H9 (cell line): Measurements from ENCODE around the gene LIX1L. TPM values are rescaled to one million over a fixed set of nuclear protein-coding genes. Genes with fewer than 3 reads are reported as not detected.

Experiments
- DNase-seq: peaks from one replicate; pipeline ENCODE4 v3.0.0-alpha.2; 2017
- H2AFZ ChIP-seq: one replicate; pipeline ENCODE4 v1.6.1; 2013; ENCODE audit warnings: mild to moderate bottlenecking, low read length, control low read depth, moderate library complexity
- H2AK5ac ChIP-seq: 2 replicates; pipeline ENCODE4 v1.6.1; 2013; ENCODE audit warnings: low read length, control low read depth, mixed read lengths; ENCODE audit not compliant: insufficient read length
- H2BK120ac ChIP-seq: one replicate; pipeline ENCODE4 v1.6.1; 2013; ENCODE audit warnings: low read depth, mild to moderate bottlenecking, low read length, control low read depth, inconsistent platforms; ENCODE audit not compliant: poor library complexity, severe bottlenecking
- H2BK12ac ChIP-seq: 2 replicates; pipeline ENCODE4 v1.6.1; 2013; ENCODE audit warnings: low read length, control low read depth, mixed read lengths, low read depth; ENCODE audit not compliant: insufficient read length
- H2BK15ac ChIP-seq: 2 replicates; pipeline ENCODE4 v1.6.1; 2013; ENCODE audit warnings: low read depth, low read length, control low read depth
- H2BK20ac ChIP-seq: one replicate; pipeline ENCODE4 v1.6.1; 2013; ENCODE audit warnings: low read depth, mild to moderate bottlenecking, low read length, control low read depth, inconsistent platforms; ENCODE audit not compliant: poor library complexity, severe bottlenecking
- H2BK5ac ChIP-seq: 2 replicates; pipeline ENCODE4 v1.6.1; 2013; ENCODE audit warnings: low read length, control low read depth, mixed read lengths; ENCODE audit not compliant: insufficient read length
- H3K14ac ChIP-seq: 2 replicates; pipeline ENCODE4 v1.6.1; 2013; ENCODE audit warnings: low read length, control low read depth; ENCODE audit not compliant: insufficient read depth
- H3K18ac ChIP-seq: 2 replicates; pipeline ENCODE4 v1.6.1; 2013; ENCODE audit warnings: low read depth, mild to moderate bottlenecking, mixed read lengths, low read length, control low read depth; ENCODE audit not compliant: insufficient read length
- H3K23ac ChIP-seq: 2 replicates; pipeline ENCODE4 v1.6.1; 2013; ENCODE audit warnings: low read length, control low read depth, mixed read lengths, low read depth; ENCODE audit not compliant: insufficient read length
- H3K23me2 ChIP-seq: 2 replicates; pipeline ENCODE4 v1.6.1; 2013; ENCODE audit warnings: low read depth, mild to moderate bottlenecking, mixed read lengths, low read length, control low read depth; ENCODE audit not compliant: insufficient read length, poor library complexity, severe bottlenecking
- H3K27ac ChIP-seq: 2 replicates; pipeline ENCODE4 v1.5.1; 2013; ENCODE audit warnings: low read length, control low read depth, mixed read lengths, low read depth; ENCODE audit not compliant: insufficient read length
- H3K27me3 ChIP-seq: 2 replicates; pipeline ENCODE4 v1.6.1; 2013; ENCODE audit warnings: low read length, control low read depth, inconsistent platforms; ENCODE audit not compliant: insufficient read depth
- H3K4ac ChIP-seq: 2 replicates; pipeline ENCODE4 v1.6.1; 2013; ENCODE audit warnings: low read depth, mild to moderate bottlenecking, control low read depth, inconsistent platforms, low read length, moderate library complexity
- H3K4me1 ChIP-seq: 2 replicates; pipeline ENCODE4 v1.6.1; 2013; ENCODE audit warnings: low read length, control low read depth, inconsistent platforms; ENCODE audit not compliant: insufficient read depth
- H3K4me2 ChIP-seq: 2 replicates; pipeline ENCODE4 v1.6.1; 2013; ENCODE audit warnings: low read length, control low read depth, mixed read lengths; ENCODE audit not compliant: insufficient read length, insufficient read depth
- H3K56ac ChIP-seq: 2 replicates; pipeline ENCODE4 v1.6.1; 2013; ENCODE audit warnings: low read depth, mild to moderate bottlenecking, mixed read lengths, low read length, control low read depth; ENCODE audit not compliant: insufficient read length
- H3K79me1 ChIP-seq: 2 replicates; pipeline ENCODE4 v1.6.1; 2013; ENCODE audit warnings: low read depth, mild to moderate bottlenecking, moderate library complexity, low read length, control low read depth, inconsistent platforms; ENCODE audit not compliant: insufficient read depth, poor library complexity, severe bottlenecking
- H3K79me2 ChIP-seq: 2 replicates; pipeline ENCODE4 v1.6.1; 2013; ENCODE audit warnings: low read length, control low read depth, inconsistent platforms; ENCODE audit not compliant: insufficient read depth
- H3K9ac ChIP-seq: 2 replicates; pipeline ENCODE4 v1.6.1; 2013; ENCODE audit warnings: low read length, control low read depth, mixed read lengths; ENCODE audit not compliant: insufficient read length; ENCODE audit errors: extremely low read depth
- H3K9me3 ChIP-seq: one replicate; pipeline ENCODE4 v1.6.1; 2013; ENCODE audit warnings: low read depth, low read length, inconsistent platforms; ENCODE audit not compliant: control insufficient read depth
- H3T11ph ChIP-seq: one replicate; pipeline ENCODE4 v1.6.1; 2013; ENCODE audit warnings: mild to moderate bottlenecking, low read length, control low read depth, inconsistent platforms
- H4K20me1 ChIP-seq: one replicate; pipeline ENCODE4 v1.6.1; 2013; ENCODE audit not compliant: control insufficient read depth, insufficient read length, insufficient read depth
- H4K5ac ChIP-seq: 2 replicates; pipeline ENCODE4 v1.6.1; 2013; ENCODE audit warnings: low read depth, mild to moderate bottlenecking, mixed read lengths, low read length, control low read depth; ENCODE audit not compliant: insufficient read length
- H4K8ac ChIP-seq: replicated peaks from 2 replicates; pipeline ENCODE4 v1.6.1; 2013; ENCODE audit warnings: low read length, control low read depth, mixed read lengths, low read depth; ENCODE audit not compliant: insufficient read length
- H4K91ac ChIP-seq: 2 replicates; pipeline ENCODE4 v1.6.1; 2013; ENCODE audit warnings: low read depth, mild to moderate bottlenecking, moderate library complexity, mixed read lengths, low read length, control low read depth; ENCODE audit not compliant: insufficient read length
- H3K27ac Mint-ChIP-seq, 3 experiments: 2 replicates in 2 of 3; 3 replicates in 1 of 3; pipeline ENCODE4 v1.8.0; 2020 to 2021; ENCODE audit warnings: mixed read lengths in 3 of 3, mild to moderate bottlenecking in 1 of 3, moderate library complexity in 1 of 3
- H3K27me3 Mint-ChIP-seq: 2 replicates; pipeline ENCODE4 v1.8.0; 2021; ENCODE audit warnings: low read depth, mild to moderate bottlenecking, moderate library complexity, mixed read lengths
- H3K36me3 Mint-ChIP-seq, 3 experiments: 2 replicates in 2 of 3; 3 replicates in 1 of 3; pipeline ENCODE4 v1.8.0; 2020 to 2021; ENCODE audit warnings: low read depth in 3 of 3, mixed read lengths in 3 of 3; ENCODE audit not compliant: insufficient read depth in 1 of 3
- H3K4me1 Mint-ChIP-seq, 2 experiments: 2 replicates each; pipeline ENCODE4 v1.8.0; 2020; ENCODE audit warnings: mixed read lengths in 2 of 2
- H3K4me3 Mint-ChIP-seq, 2 experiments: 2 replicates in 1 of 2; 3 replicates in 1 of 2; pipeline ENCODE4 v1.8.0; 2020 to 2021; ENCODE audit warnings: mild to moderate bottlenecking in 2 of 2, mixed read lengths in 2 of 2, moderate library complexity in 1 of 2
- H3K9me3 Mint-ChIP-seq, 2 experiments: 2 replicates in 1 of 2; 3 replicates in 1 of 2; pipeline ENCODE4 v1.8.0; 2020; ENCODE audit warnings: mild to moderate bottlenecking in 2 of 2, mixed read lengths in 2 of 2, moderate library complexity in 1 of 2
- CTCF ChIP-seq: fragments of 200-600 bp; sonication (generic); conservative IDR thresholded peaks from 3 replicates; pipeline ENCODE4 v1.8.0; 2021; ENCODE audit warnings: antibody characterized with exemption, mild to moderate bottlenecking
- WGBS: extraction: QIAGEN DNeasy Blood & Tissue Kit; methylation state at CpG from one replicate; pipeline ENCODE4 v1.1.7; 2013; ENCODE audit warnings: missing lambda C conversion rate, low lambda C conversion rate, mixed read lengths; ENCODE audit not compliant: insufficient read length; ENCODE audit errors: extremely low coverage; 5-methylcytosine and 5-hydroxymethylcytosine counted together
- total RNA-seq: library from RNA; stranded (reverse); gene quantifications from 2 replicates; pipeline ENCODE4 v1.2.1, GENCODE V29; 2021

LIX1L gene
- total RNA-seq, 1 experiment from 2014 or later: 5.9 TPM

GRCh38 chr1:145886390-145886789 lies 71.4 kb downstream of the LIX1L start:
- Histone ChIP-seq H2BK15ac (no peak overlapping the region), H2BK120ac (no peak overlapping the region), H3K4ac (no peak overlapping the region), H2BK5ac (no peak overlapping the region), H3K4me2 (peak overlapping the region; percentile 15), H3K4me1 (no peaks in the 10 kb centered on the region), H3K14ac (no peak overlapping the region), H3K23ac (no peak overlapping the region), H3K79me1 (no peaks in the 10 kb centered on the region), H3K56ac (no peak overlapping the region), H2BK20ac (no peak overlapping the region), H4K20me1 (no peaks in the 10 kb centered on the region), H3T11ph (no peak overlapping the region), H3K9ac (no peak overlapping the region), H2AFZ (no peak overlapping the region), H3K27me3 (peaks cover 8% of the 10 kb centered on the region; the same call in 1 of the 2 replicates), H2BK12ac (no peak overlapping the region), H4K91ac (no peak overlapping the region), H4K8ac (no peak overlapping the region), H3K27ac (no peak overlapping the region), H4K5ac (no peak overlapping the region), H3K18ac (no peak overlapping the region), H3K79me2 (no peaks in the 10 kb centered on the region), H3K23me2 (peaks cover 7% of the 10 kb centered on the region), H3K9me3 (no peaks in the 10 kb centered on the region), H2AK5ac (no peak overlapping the region)
- no peak for DNase-seq
- H3K27ac Mint-ChIP-seq: no peak overlapping the region
- H3K4me3 Mint-ChIP-seq: peak overlapping the region; percentile 78 to 82
- peaks cover 33% of the 10 kb centered on the region for H3K27me3 Mint-ChIP-seq
- WGBS: no CpG with 5 or more reads among the region's 11 CpGs
- peaks cover 23 to 27% of the 10 kb centered on the region in 2 experiments for H3K4me1 Mint-ChIP-seq
- H3K36me3 Mint-ChIP-seq: no peaks in the 10 kb centered on the region
- H3K9me3 Mint-ChIP-seq: no peaks in the 10 kb centered on the region
- TF ChIP-seq CTCF: no peak
